ENCODE measurements around the gene THAP2. TPM values are rescaled to one million over a fixed set of nuclear protein-coding genes. Genes with fewer than 3 reads are reported as not detected.

The THAP2 gene
- total and polyA plus RNA-seq, 2 experiments from 2014 or later: 4.7 to 16.5 TPM

DNA sequence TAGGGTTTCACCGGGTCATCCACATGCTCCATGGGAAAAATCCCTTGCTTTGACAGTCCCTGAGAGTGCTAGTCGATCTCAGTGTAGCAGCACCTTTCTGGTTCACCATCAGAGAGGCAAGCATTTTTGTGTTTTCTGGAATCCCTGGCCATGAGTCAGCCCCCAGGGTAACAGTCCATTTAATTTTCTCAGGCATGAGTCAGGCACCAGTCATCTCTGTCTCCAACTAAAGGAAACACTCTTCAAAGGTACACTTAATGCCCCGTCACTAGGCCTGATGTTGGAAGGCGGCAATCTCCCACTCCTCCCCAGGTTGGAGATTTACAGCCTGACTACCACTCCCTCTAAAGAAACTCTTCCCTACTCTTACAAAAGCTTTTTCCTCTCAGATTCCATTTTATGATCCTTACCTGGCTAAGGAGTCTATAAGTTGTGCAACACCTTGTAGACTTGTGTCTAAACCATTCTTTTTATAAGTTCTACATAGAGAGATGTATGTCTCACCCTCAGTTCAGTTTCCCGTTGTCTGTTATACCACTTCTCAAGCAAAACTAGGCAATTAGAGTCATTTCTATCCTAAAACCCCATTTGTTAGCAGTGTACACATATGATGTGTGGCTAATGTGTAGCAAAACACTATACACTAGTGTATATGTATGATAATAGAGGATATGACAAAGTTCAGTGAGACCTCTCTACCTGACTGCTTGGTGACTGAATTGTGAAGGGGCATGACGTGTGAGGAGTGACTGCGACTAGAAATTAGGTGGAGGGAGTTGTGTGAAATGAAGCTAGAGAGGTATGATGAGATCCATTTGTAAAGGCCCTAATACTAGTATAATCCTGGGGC is 46.4 kb downstream of the THAP2 start (continued):
- TF ChIP-seq EZH2phosphoT487 (IDR thresholded peaks at IDR 0.05; ENCODE audit: unreplicated experiment): no peak
- TF ChIP-seq POLR2AphosphoS5 (IDR thresholded peaks at IDR 0.05; ENCODE audit: low read depth): no peak
- TF ChIP-seq, protein P1, sequence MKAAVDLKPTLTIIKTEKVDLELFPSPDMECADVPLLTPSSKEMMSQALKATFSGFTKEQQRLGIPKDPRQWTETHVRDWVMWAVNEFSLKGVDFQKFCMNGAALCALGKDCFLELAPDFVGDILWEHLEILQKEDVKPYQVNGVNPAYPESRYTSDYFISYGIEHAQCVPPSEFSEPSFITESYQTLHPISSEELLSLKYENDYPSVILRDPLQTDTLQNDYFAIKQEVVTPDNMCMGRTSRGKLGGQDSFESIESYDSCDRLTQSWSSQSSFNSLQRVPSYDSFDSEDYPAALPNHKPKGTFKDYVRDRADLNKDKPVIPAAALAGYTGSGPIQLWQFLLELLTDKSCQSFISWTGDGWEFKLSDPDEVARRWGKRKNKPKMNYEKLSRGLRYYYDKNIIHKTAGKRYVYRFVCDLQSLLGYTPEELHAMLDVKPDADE (IDR thresholded peaks at IDR 0.05): no peak
- TF ChIP-seq, protein P2, sequence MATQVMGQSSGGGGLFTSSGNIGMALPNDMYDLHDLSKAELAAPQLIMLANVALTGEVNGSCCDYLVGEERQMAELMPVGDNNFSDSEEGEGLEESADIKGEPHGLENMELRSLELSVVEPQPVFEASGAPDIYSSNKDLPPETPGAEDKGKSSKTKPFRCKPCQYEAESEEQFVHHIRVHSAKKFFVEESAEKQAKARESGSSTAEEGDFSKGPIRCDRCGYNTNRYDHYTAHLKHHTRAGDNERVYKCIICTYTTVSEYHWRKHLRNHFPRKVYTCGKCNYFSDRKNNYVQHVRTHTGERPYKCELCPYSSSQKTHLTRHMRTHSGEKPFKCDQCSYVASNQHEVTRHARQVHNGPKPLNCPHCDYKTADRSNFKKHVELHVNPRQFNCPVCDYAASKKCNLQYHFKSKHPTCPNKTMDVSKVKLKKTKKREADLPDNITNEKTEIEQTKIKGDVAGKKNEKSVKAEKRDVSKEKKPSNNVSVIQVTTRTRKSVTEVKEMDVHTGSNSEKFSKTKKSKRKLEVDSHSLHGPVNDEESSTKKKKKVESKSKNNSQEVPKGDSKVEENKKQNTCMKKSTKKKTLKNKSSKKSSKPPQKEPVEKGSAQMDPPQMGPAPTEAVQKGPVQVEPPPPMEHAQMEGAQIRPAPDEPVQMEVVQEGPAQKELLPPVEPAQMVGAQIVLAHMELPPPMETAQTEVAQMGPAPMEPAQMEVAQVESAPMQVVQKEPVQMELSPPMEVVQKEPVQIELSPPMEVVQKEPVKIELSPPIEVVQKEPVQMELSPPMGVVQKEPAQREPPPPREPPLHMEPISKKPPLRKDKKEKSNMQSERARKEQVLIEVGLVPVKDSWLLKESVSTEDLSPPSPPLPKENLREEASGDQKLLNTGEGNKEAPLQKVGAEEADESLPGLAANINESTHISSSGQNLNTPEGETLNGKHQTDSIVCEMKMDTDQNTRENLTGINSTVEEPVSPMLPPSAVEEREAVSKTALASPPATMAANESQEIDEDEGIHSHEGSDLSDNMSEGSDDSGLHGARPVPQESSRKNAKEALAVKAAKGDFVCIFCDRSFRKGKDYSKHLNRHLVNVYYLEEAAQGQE (IDR thresholded peaks at IDR 0.05; ENCODE audit: unreplicated experiment): no peak
- no peak for TF ChIP-seq NANOG (IDR thresholded peaks at IDR 0.05; ENCODE audit: borderline replicate concordance)

DNA sequence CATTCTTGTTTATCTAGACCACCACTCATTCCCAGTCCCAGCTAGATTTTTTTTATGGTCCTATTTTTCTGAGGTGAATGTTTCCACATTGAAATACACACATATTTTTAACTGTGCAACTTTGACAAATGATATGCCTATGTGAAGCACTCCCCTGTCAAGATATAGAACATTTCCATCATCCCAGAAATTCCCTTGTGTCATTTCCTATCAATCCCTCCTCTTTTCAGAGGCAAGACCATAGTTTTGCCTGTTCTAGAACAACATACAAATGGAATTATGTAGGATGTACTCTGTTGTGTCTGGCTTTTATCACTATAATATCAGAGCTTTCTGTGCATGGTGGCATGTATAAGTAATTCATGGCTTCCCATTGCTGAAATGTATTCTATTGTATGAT is 54.5 kb downstream of the THAP2 start:
- H3K9me2 ChIP-seq (ENCODE audit: insufficient read depth): no peaks in the 10 kb centered on the region
- Mint-ChIP-seq H3K36me3 (ENCODE audit: low read depth) (no peaks in the 10 kb centered on the region), H3K4me1 (no peaks in the 10 kb centered on the region), H3K27me3 (ENCODE audit: insufficient read depth, low read depth, poor library complexity) (peaks cover 3% of the 10 kb centered on the region), H3K4me3 (no peak overlapping the region), H3K9me3 (peaks cover 10% of the 10 kb centered on the region; the same call in 2 of the 3 replicates), H3K27ac (no peak overlapping the region)
- H3K4me1 ChIP-seq (ENCODE audit: insufficient read depth): no peaks in the 10 kb centered on the region
- no peaks in the 10 kb centered on the region for H3F3A ChIP-seq (replicated peaks; ENCODE audit: low read depth)
- ATAC-seq (no peak), DNase-seq (ENCODE audit: low spot score) (no peak)
- H3K79me2 ChIP-seq (replicated peaks; ENCODE audit: insufficient read depth): no peaks in the 10 kb centered on the region
- no peaks in the 10 kb centered on the region for H3K27me3 ChIP-seq (ENCODE audit: insufficient read depth)
- H3K4me2 ChIP-seq: no peak overlapping the region
- H3K36me3 ChIP-seq (ENCODE audit: insufficient read depth): no peaks in the 10 kb centered on the region
- no peak overlapping the region for H2AFZ ChIP-seq
- H3K4me3 ChIP-seq: no peak overlapping the region
- no peak overlapping the region for H3K27ac ChIP-seq (ENCODE audit: low read depth)
- TF ChIP-seq ZNF331 (CRISPR knock-in tag; IDR thresholded peaks at IDR 0.05; ENCODE audit: low read depth) (no peak), NANOG (IDR thresholded peaks at IDR 0.05; ENCODE audit: borderline replicate concordance) (no peak)
- TF ChIP-seq, protein P3, sequence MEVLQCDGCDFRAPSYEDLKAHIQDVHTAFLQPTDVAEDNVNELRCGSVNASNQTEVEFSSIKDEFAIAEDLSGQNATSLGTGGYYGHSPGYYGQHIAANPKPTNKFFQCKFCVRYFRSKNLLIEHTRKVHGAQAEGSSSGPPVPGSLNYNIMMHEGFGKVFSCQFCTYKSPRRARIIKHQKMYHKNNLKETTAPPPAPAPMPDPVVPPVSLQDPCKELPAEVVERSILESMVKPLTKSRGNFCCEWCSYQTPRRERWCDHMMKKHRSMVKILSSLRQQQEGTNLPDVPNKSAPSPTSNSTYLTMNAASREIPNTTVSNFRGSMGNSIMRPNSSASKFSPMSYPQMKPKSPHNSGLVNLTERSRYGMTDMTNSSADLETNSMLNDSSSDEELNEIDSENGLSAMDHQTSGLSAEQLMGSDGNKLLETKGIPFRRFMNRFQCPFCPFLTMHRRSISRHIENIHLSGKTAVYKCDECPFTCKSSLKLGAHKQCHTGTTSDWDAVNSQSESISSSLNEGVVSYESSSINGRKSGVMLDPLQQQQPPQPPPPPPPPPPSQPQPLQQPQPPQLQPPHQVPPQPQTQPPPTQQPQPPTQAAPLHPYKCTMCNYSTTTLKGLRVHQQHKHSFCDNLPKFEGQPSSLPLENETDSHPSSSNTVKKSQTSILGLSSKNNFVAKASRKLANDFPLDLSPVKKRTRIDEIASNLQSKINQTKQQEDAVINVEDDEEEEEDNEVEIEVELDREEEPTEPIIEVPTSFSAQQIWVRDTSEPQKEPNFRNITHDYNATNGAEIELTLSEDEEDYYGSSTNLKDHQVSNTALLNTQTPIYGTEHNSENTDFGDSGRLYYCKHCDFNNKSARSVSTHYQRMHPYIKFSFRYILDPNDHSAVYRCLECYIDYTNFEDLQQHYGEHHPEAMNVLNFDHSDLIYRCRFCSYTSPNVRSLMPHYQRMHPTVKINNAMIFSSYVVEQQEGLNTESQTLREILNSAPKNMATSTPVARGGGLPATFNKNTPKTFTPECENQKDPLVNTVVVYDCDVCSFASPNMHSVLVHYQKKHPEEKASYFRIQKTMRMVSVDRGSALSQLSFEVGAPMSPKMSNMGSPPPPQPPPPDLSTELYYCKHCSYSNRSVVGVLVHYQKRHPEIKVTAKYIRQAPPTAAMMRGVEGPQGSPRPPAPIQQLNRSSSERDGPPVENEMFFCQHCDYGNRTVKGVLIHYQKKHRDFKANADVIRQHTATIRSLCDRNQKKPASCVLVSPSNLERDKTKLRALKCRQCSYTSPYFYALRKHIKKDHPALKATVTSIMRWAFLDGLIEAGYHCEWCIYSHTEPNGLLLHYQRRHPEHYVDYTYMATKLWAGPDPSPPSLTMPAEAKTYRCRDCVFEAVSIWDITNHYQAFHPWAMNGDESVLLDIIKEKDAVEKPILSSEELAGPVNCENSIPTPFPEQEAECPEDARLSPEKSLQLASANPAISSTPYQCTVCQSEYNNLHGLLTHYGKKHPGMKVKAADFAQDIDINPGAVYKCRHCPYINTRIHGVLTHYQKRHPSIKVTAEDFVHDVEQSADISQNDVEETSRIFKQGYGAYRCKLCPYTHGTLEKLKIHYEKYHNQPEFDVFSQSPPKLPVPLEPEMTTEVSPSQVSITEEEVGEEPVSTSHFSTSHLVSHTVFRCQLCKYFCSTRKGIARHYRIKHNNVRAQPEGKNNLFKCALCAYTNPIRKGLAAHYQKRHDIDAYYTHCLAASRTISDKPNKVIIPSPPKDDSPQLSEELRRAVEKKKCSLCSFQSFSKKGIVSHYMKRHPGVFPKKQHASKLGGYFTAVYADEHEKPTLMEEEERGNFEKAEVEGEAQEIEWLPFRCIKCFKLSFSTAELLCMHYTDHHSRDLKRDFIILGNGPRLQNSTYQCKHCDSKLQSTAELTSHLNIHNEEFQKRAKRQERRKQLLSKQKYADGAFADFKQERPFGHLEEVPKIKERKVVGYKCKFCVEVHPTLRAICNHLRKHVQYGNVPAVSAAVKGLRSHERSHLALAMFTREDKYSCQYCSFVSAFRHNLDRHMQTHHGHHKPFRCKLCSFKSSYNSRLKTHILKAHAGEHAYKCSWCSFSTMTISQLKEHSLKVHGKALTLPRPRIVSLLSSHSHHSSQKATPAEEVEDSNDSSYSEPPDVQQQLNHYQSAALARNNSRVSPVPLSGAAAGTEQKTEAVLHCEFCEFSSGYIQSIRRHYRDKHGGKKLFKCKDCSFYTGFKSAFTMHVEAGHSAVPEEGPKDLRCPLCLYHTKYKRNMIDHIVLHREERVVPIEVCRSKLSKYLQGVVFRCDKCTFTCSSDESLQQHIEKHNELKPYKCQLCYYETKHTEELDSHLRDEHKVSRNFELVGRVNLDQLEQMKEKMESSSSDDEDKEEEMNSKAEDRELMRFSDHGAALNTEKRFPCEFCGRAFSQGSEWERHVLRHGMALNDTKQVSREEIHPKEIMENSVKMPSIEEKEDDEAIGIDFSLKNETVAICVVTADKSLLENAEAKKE (CRISPR knock-in tag; IDR thresholded peaks at IDR 0.05): no peak
- no peaks in the 10 kb centered on the region for H4K20me1 ChIP-seq (replicated peaks; ENCODE audit: insufficient read depth)

All from GM23338 (cell line).